Nucleus accumbens (tissue), 56 donors: ENCODE results near the gene IKZF1.

Experiments used
- DNase-seq, 56 donors: peaks; one replicate each; lab custom pipeline; 2025; lab: John Stamatoyannopoulos, UW

The IKZF1 gene

DNA sequence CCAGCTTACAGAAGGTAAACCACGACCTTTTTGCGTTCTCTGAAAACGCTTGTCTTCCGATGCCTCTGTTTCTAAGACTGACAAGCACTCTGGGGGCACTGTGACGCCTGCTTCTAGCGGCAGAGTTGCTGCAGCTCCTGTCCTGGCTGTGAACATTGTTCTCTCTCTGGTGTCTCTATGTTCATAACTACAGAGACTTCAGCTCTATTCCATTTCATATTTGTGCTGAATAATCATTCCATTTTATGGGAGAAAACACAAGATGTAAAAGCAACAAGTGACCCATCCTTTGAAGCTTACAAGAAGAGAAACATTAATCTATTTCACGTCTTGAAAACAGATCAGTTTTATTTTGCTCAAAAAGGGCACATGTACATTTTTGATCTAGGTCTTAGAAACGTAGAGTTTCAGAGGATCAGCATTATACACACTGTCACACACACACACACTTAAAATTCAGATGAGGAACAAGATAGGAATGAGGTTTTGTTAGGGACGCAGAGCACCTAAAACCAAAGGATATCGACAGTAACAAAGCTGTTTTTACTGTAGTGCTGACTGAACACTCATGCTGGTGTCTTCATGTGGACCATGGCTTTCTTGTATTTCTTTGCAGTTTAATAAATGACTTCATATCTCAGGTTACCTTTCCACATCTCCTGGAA, 3.0 kb downstream of the IKZF1 start:
- no peak for DNase-seq

DNA sequence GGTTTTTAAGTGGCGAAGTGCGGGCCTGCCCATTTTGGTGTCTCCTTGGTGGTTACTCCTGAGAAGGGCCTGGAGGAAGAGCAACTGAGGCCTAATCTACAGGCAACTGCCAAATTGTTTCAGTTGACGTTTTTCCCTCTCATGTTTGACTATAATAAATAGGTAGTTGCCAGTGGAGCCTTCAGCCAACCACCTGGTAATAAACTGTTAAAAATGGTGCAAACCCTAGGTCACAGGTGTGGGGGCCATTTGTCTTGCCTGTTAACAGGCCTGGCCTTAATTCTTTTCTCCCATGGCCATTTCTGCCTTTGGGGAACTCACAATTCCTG, 3.7 kb downstream of the IKZF1 start:
- DNase-seq = no peak

DNA sequence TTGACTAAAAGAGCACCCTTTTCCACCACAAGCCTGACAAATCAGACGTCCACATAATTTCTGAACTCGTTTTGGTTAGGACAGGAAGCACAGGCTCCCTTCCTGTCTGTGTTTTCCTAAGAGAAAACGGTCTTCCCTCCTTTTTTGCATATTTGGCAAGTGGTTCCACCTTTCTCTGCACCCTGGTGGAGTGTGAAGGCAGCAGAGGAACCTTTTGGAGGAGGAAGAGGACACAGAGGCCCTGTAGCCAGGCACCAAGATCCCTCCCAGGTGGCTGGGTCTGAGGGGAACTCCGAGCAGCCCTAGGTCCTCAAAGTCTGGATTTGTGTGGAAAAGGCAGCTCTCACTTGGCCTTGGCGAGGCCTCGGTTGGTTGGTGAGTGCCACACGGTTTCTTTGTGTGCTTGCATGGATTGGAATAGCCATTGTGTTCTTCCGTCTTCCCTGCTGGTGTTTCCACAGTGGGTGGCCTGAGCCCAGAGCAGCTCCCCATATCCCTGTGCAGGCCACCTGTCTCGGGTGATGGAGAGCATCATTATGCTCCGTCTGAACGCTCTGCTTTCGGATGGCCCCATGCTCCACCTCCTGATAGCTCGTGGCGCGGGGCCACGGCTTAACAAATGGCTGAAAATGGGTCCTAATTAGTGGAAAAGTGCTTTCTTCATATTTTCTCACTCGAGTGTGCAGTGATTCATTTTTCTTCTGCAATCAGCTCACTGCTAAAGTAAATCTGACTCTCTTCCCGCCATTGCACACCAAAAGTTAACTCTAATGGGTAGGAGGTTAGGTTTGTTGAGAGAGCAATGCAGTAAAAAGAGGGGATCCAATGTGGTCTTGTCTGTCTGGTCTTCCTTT, 4.2 kb downstream of the IKZF1 start:
- no peak for DNase-seq

DNA sequence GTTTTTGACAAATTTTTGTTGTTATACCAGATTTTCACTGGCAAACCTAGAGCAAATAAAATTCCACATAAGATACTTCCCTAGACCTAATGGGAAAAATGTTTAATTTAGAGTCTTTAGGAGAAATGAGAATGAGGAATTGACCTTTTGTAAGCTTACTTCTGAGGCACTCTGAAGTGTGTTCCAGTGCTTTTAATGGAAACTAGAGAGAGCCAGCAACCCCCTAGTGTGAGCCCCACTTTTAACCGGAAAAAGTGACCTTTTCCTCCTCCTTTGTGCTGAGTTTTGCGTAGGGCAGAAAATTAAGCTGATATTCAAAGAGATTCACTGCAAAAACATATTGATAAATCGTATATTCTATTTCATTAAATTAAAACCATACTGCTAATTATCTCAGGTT, 5.2 kb downstream of the IKZF1 start:
- no peak for DNase-seq

DNA sequence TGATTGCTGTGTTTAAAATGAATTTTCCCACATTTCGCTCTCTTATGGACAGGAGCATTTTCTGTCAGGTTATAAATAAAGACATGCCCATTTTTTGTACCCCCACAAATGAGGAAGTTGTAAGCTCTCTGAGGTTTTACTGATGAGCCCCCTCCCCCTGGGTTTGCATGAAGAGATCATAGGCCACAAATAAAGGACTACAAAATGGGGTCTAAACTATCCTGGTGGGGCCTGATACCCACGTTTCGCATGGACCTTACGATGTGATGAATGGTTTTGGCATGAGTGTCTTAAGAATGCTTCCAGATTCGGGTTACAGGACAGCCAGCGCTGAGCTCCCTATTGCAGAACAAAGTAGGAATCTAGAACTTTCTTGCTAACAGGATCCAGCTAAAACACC, 5.8 kb downstream of the IKZF1 start:
- DNase-seq = no peak

DNA sequence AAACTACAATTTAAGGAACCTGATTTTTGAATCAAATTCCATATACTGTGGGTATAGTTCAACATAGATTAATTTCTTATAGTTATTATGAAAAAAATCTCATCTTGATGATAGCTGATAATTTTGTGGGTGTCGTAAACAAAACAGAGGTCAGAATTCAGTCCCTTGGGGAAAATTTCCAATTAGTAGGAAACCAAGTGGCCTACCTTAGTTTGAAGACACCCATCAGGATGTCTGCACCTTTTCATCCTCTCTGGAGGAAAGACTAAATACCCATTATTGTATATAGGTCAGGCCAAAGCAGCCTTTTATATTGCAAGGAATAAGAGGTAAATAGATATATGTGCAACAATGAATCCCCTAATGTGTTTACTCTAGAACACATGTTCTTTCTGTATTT, 6.4 kb downstream of the IKZF1 start:
- DNase-seq = no peak

DNA sequence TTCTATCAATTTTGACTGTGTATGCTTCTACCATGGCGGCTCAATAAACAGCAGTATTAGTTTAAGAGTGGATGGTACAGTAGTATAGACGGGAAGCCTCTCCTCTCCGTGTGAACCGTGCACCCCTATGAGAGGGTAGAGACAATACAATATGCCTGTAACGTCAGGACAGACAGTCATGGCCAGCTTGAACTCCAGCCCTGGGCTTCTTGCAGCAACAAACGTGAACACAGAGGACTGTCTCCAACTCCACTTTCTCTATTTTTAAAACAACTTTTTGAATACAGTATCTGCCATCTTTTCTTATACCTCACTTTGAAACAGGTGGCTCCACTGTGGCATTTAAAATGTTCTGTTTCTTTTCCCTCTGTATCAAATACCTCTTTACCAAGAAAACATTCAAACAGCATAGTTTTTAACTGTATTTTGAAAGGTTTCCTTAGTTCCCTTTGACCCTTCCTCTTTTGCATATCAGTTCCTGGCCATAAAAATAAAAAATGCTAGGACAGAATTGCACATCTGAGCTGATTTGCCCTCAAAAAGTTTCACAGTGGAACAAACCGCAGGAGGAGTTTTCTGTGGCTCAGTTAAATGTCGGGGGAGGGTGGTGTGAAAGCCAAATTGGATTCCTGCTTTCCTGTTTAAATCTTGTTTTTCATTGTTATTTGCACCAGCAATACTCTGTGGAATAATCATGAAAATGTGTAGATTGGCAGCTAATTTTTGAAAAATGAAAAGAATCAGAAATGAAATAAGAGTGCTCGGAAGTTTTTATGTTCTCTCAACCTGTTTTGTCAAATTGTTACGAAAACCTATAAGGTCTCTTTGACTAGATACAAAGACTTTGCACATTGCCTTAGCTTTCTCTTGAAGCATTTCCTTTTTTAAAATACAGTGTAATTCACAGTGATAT, 8.0 kb downstream of the IKZF1 start:
- no peak for DNase-seq

DNA sequence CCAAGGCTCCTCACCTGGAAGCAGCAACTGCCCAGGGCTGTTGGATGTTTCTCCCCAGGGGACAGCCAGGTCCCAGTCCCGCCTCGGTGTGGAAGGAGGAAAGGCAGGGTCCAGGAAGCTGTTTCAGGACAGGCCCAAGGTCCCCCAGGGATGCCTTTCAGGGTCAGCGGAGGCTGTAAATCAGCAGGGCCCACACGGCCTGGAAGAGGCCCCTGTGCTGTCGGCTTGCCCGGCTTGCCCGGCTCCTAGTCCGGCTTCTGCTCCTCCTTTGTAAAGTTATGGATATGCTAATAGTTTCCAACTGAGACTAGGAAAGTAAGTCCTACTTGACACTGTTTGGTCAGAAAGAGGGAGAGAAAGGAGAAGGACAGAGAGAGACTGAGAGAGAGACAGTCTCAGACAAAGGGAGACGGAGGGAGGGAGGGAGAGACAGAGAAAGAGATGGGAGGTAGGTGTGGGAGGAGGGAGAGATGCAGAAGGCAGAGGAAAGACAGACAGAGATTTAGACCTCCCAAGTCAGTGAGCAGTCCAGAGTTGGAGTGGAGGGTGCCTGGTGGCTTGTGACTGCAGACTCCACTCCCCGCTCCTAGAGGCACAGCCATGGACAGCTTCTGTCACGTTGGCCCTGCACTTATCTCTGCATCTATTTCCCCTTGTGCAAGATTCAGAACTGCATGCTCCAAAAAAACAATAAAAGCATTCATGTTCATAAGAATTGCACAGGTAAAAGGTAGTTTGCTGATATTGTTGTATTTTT, 10.5 kb downstream of the IKZF1 start:
- no peak for DNase-seq

DNA sequence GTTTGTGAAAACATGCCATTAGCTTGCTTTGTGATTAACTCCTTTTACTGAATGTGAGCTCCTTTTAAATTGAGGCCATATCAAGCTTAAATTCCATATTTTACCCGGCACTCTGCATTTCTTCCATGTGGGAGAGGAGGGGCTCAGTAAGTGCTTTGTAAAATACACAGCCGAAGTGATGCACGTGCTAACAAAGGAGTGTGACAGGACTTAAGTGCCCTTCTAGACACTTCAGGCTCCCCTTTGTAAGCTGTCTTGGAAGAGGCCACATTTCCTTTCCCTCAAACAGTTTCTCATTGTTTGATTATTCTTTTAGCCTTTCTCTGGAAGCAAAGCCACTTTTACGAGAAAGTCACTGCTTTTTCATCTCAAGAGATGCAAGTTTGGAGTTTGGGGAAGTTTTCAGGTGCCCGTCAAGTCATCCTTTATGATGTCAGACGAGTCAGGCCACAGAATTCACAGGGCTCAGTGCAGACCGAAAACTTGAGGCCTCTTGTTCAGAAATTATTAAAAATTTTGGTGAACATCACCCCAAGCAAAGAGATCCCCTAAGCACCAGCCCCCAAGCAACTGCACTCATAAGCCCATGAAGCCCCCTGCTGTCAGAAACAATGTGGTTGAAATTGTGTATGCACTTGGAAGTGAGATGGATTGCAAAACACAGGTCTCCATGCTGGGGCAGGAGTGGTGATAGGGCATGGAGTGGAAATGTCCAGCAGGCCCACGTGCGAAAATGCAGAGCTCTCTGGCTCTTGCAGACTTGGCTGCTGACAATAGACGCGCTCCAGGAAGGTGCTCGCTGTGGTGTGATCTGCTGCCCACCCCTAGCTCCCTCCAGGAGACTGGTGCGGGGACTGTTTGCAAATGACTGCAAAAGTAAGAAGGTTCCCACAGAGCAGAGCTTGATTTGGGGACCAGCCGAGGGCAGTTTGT, 11.5 kb downstream of the IKZF1 start:
- no peak for DNase-seq

DNA sequence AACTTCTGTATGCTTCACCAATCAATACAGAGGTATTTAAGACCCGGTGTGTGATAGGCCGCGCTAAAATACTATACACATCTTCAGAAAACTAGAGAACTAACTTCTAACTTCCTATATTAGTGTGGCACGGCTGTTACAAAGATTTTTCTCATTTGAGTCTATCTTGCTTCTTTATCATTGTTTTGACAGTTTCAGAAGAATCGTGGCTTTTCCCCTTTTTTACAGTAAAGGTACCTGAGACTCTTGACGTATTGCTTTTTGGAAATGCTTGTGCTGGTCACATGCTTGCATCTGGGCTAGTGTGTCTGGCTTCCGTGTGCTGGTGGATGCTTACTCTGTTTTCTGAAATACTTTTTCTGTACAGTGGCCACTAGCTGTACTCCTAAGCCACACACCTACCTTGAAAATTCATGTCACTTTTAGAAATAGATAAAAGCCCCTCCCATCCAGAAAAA, 12.7 kb downstream of the IKZF1 start:
- DNase-seq = no peak

DNA sequence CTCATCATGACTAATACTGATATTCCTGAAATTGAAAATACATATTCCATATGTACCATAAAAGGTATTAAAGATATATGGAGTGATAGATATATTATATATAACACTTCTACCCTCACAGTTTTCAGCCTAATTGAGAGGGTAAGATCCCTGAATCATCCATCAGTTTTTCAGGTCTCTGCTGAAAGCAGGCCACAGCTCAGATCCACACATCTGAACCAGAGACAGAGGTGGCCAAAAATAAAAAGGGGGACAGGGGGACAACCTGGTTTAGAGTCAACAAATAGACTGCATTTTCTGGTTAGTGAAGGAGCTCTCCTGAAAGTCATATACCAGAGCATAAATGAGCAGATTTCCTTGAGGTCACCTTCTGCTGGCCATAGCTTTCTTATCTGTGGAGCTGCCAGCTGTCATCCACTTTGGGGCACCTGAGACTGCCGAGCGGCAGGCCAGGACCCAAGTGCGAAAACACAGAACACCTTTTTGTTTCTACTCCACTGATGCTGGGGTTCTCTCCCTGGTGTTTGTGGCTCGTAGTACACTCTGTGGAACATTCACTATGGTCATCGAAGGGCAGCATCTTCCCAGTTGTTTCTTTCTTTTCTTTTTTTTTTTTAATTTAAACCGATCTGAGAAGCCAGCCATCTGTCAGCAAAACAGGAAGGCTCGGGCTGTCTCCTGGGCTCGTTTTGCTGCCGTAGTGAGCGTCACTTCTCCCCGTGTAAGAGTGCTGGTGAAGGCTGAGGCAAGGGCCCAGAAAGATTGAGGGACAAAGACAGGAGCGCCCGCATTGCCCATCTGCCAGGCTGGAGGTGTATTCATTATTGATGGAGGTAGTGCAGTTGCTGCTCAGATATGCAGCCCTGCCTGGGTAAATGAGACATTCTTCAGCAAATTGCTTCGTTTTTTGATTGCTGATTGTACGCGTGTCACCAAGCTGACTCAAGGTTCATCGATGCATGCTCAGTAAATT, 13.5 kb downstream of the IKZF1 start:
- DNase-seq = no peak

DNA sequence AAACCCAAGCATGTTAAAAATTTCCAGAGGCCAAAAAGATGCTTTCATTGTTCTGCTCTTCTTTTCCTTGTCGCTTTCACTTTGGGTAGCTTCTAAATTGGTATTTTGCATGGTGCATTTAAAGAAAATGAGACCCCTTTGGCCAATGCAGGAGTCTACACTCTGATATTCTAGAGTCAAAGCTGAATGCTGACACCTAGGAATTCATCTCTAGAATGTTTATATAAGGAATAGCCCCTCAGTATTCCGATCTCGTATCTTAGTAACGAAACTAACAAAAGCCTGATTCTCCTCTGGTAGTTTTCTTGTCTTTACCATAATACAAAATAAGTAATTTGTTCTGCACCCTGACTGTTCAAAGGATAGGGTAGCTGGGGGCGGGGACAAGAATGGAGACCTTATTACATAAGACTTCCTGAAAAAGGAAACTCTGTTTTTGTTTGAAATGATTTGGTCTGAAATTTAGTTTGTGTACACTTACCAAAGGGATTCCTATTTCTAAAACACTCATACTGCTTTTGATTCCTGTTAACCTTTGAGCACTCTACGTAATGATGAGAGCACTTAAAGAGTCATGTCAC, 17.1 kb downstream of the IKZF1 start:
- DNase-seq = no peak

DNA sequence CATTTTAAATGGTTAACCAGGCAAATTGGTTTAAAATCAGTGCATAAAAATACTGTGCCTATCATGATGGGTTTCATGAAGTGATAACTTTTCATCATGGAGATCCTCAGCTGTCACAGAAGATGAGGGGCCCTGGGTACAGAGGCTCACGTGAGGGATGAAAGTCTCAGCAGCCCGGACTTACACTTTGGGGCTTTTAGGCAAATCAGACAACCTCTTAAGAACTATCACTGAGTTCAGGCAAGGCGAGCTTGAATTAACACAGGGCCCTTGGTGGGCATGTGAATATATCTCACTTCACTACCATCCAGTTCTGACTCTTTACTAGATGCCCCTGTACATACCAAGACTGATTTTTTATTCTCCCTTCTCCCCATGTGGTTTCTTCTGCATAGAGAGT, 19.6 kb downstream of the IKZF1 start:
- no peak for DNase-seq

DNA sequence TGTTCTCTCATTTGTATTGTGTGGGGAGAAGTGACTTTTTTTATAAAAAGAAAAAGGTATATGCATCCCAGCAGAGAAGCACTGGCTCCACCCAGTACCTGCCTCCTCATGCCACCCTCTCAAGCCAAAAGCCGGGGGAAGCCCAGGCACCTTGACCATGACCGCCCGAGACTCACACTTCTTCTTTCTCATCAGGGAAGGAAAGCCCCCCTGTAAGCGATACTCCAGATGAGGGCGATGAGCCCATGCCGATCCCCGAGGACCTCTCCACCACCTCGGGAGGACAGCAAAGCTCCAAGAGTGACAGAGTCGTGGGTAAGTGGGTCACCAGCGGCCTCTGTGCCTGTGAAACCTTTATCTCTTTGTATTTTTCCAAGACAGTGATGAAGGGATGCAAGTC, 22.9 kb downstream of the IKZF1 start:
- DNase-seq = no peak

DNA sequence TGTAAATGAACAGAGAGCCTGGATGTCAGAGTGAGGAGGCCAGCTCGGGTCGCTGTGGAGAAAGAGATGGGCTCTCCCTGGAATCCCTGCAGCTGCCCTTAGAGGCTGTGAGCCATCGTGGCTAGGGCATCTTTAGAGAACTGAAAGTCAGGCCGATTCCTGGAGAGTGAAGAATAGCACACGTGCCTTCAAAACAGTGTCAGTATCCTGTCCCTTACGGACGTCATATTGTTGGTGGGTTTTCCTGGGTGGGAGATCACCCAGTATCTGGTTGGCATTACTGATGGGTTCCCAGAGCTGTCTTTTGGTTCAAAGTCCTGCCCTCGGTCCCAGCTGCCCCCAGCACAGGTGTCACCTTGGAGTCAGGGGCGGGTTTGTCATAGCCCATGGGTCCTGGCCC, 25.3 kb downstream of the IKZF1 start:
- no peak for DNase-seq

DNA sequence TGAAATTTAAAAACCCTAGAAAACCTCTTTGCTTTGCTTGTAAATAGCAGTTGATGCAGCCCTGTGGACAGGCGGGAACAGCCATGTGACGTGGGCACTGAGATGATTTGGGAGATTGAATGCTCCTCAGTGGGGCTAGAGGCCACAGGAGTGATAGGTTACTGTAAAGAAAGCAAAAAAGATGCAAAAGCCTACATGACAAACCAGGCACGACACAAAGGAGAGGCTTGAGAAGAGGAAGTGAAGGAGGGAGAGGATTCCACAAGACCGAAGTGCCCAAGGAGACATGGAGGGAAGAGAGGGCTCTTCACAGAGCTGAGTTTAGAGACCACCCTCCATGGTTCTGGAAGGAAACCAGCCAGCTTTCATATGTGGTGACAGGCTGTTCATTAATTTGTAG, 25.7 kb downstream of the IKZF1 start:
- no peak for DNase-seq

DNA sequence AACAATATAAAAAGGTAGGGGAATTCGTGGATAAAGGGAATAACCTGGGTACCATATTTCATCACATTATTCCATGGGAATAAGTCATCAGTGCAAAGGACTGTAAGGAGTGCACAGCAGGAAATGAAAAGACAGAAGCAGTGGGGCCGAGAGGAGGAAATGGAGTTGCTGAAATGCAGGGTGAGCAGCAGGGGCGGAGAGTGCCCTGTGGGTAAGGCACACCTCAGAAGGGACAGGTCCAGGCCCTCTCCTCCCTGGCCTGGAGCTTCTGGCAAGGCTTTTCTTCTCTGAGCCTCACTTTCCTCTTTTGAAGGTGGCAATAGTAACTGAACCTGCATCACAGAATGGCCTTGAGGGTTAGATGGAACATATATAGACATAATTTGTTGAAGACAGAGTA, 26.2 kb downstream of the IKZF1 start:
- no peak for DNase-seq
